Activated T-helper 1 cell treated with Interleukin-2 at 50 U/mL for 16 hours (primary cell): ENCODE results near the gene RAP1A.
"Not testable (repeated sequence)": the region's sequence is repeated elsewhere in the genome, so short reads cannot be mapped to it uniquely, and the experiment has no call there.

Experiments used
- DNase-seq: peaks from one replicate; pipeline ENCODE4 v3.0.0-alpha.2; 2020; ENCODE audit warnings: low read depth

RAP1A gene

GRCh38 chr1:111665497-111665896 lies 45.9 kb downstream of the RAP1A start:
- no peak for DNase-seq

GRCh38 chr1:111666828-111667227 lies 47.2 kb downstream of the RAP1A start:
- DNase-seq: no peak

GRCh38 chr1:111669268-111669667 lies 49.7 kb downstream of the RAP1A start:
- DNase-seq: no peak

- no peak for DNase-seq
Measured at GRCh38 chr1:111671852-111672251, 52.3 kb downstream of the RAP1A start.

- no peak for DNase-seq
Measured at GRCh38 chr1:111672331-111672730, 52.7 kb downstream of the RAP1A start.

- DNase-seq: no peak
Measured at GRCh38 chr1:111677604-111678003, 58.0 kb downstream of the RAP1A start.

GRCh38 chr1:111679541-111679940 lies 60.0 kb downstream of the RAP1A start:
- no peak for DNase-seq

- not testable (repeated sequence) for DNase-seq
Measured at GRCh38 chr1:111680212-111680800, 60.7 kb downstream of the RAP1A start.

GRCh38 chr1:111685293-111686153 lies 65.9 kb downstream of the RAP1A start:
- DNase-seq: not testable (repeated sequence)

- no peak for DNase-seq
Measured at GRCh38 chr1:111690306-111690617, 70.7 kb downstream of the RAP1A start.

GRCh38 chr1:111691886-111692285 lies 72.3 kb downstream of the RAP1A start:
- DNase-seq: no peak

- no peak for DNase-seq
Measured at GRCh38 chr1:111695801-111696200, 76.2 kb downstream of the RAP1A start.

GRCh38 chr1:111696330-111696729 lies 76.7 kb downstream of the RAP1A start:
- no peak for DNase-seq

GRCh38 chr1:111699268-111699667 lies 79.7 kb downstream of the RAP1A start:
- DNase-seq: no peak

- no peak for DNase-seq
Measured at GRCh38 chr1:111702504-111703050, 83.0 kb downstream of the RAP1A start.

GRCh38 chr1:111704240-111704639 lies 84.7 kb downstream of the RAP1A start:
- no peak for DNase-seq

- no peak for DNase-seq
Measured at GRCh38 chr1:111704776-111705175, 85.2 kb downstream of the RAP1A start.

GRCh38 chr1:111705841-111706240 lies 86.3 kb downstream of the RAP1A start:
- DNase-seq: no peak

- DNase-seq: no peak
Measured at GRCh38 chr1:111706921-111707320, 87.3 kb downstream of the RAP1A start.

GRCh38 chr1:111707906-111708305 lies 88.3 kb downstream of the RAP1A start:
- DNase-seq: no peak

GRCh38 chr1:111709986-111710385 lies 90.4 kb downstream of the RAP1A start:
- DNase-seq: no peak

GRCh38 chr1:111716333-111716732 lies 96.7 kb downstream of the RAP1A start:
- DNase-seq: no peak

- DNase-seq: no peak
Measured at GRCh38 chr1:111717450-111717849, 97.9 kb downstream of the RAP1A start.

GRCh38 chr1:111719135-111719534 lies 99.5 kb downstream of the RAP1A start:
- DNase-seq: no peak
